ENCODE results near the gene MYLK.

- TF ChIP-seq EZH2 (IDR thresholded peaks at IDR 0.05; ENCODE audit: borderline replicate concordance, low read depth, low read length) (no peak), ELF1 (tag; IDR thresholded peaks at IDR 0.05) (no peak), THAP12 (CRISPR knock-in tag; IDR thresholded peaks at IDR 0.05) (no peak), POLR2A (conservative IDR thresholded peaks at IDR 0.05) (no peak), PTBP1 (IDR thresholded peaks at IDR 0.05; ENCODE audit: low read depth, low read length) (no peak), ZNF324 (CRISPR knock-in tag; IDR thresholded peaks at IDR 0.05) (no peak), EP300 (IDR thresholded peaks at IDR 0.05; ENCODE audit: low read length) (no peak), HMG20B (CRISPR knock-in tag; IDR thresholded peaks at IDR 0.05) (no peak), TCF7L2 (IDR thresholded peaks at IDR 0.05; ENCODE audit: low read depth, low read length) (no peak), ZBTB1 (CRISPR knock-in tag; IDR thresholded peaks at IDR 0.05; ENCODE audit: borderline replicate concordance, low read depth) (no peak), CREM (IDR thresholded peaks at IDR 0.05; ENCODE audit: low read depth) (no peak)
Observed at GRCh38 chr3:123620343-123620742, 263.8 kb downstream of the MYLK start.

All from K562 (cell line).